SK-N-SH (cell line): ENCODE data around the gene SLC8A1. TPM values are rescaled to one million over a fixed set of nuclear protein-coding genes. Genes with fewer than 3 reads are reported as not detected.

Source experiments
- CTCF ChIA-PET: fragments of 300-600, 350-600 bp; formaldehyde crosslinking; extraction: SDS; loops from one replicate; lab custom pipeline; 2021; lab: Yijun Ruan, JAX
- POLR2A ChIA-PET: fragments of 350-600 bp; sonication (Branson Sonifier 250); formaldehyde crosslinking; extraction: SDS; loops from one replicate; lab custom pipeline; 2020; ENCODE audit warnings: antibody characterized with exemption, inconsistent platforms; lab: Yijun Ruan, JAX
- DNase-seq: peaks from one replicate; pipeline ENCODE4 v3.0.0; 2012
- H2AFZ ChIP-seq: fragments of 200-600 bp; sonication (generic); 2 replicates; pipeline ENCODE4 v1.8.1; 2016; ENCODE audit warnings: antibody characterized with exemption, mild to moderate bottlenecking, low read depth
- H3F3A ChIP-seq: fragments of 200-600 bp; sonication (generic); replicated peaks from 2 replicates; pipeline ENCODE3; 2016; ENCODE audit warnings: antibody characterized with exemption, mild to moderate bottlenecking; ENCODE audit not compliant: insufficient read depth
- H3K27ac ChIP-seq, 2 experiments: fragments of 200-500 bp in 1 of 2; fragments of 200-600 bp in 1 of 2; sonication (Bioruptor generic) in 1 of 2; sonication (generic), shearing (Covaris generic) in 1 of 2; 2 replicates each; pipeline versions ENCODE4 v1.5.1 to v1.6.1; 2014 to 2016; ENCODE audit warnings: low read depth in 2 of 2, inconsistent platforms in 1 of 2, low read length in 1 of 2, mild to moderate bottlenecking in 1 of 2, mixed read lengths in 1 of 2
- H3K27me3 ChIP-seq: fragments of 200-600 bp; sonication (generic), shearing (Covaris generic); 2 replicates; pipeline ENCODE4 v1.6.1; 2016; ENCODE audit warnings: mixed run types; ENCODE audit not compliant: insufficient read depth
- H3K36me3 ChIP-seq, 2 experiments: fragments of 200-500 bp in 1 of 2; fragments of 200-600 bp in 1 of 2; sonication (Bioruptor generic) in 1 of 2; sonication (generic) in 1 of 2; replicated peaks in 1 of 2; 2 replicates each; pipeline versions ENCODE3 to v1.5.1; 2014 to 2016; ENCODE audit warnings: low read length in 1 of 2, mild to moderate bottlenecking in 1 of 2; ENCODE audit not compliant: insufficient read depth in 2 of 2, control insufficient read depth in 1 of 2
- H3K4me1 ChIP-seq, 2 experiments: fragments of 200-500 bp in 1 of 2; fragments of 200-600 bp in 1 of 2; sonication (Bioruptor generic) in 1 of 2; sonication (generic), shearing (Covaris generic) in 1 of 2; 2 replicates each; pipeline versions ENCODE4 v1.5.1 to v1.6.1; 2014 to 2016; ENCODE audit warnings: low read depth in 1 of 2, low read length in 1 of 2, mixed run types in 1 of 2; ENCODE audit not compliant: insufficient read depth in 2 of 2, control insufficient read depth in 1 of 2
- H3K4me2 ChIP-seq: fragments of 200-600 bp; sonication (generic), shearing (Covaris generic); 2 replicates; pipeline ENCODE4 v1.6.1; 2017; ENCODE audit warnings: mixed run types
- H3K4me3 ChIP-seq, 2 experiments: fragments of 200-500 bp in 1 of 2; fragments of 200-600 bp in 1 of 2; sonication (Bioruptor generic) in 1 of 2; sonication (generic), shearing (Covaris generic) in 1 of 2; 2 replicates each; pipeline versions ENCODE4 v1.5.1 to v1.8.1; 2014 to 2016; ENCODE audit warnings: low read depth in 2 of 2, inconsistent platforms in 1 of 2, low read length in 1 of 2, mild to moderate bottlenecking in 1 of 2, mixed read lengths in 1 of 2, moderate library complexity in 1 of 2
- H3K79me2 ChIP-seq: fragments of 200-600 bp; sonication (generic); 2 replicates; pipeline ENCODE4 v1.8.1; 2017; ENCODE audit warnings: mild to moderate bottlenecking; ENCODE audit not compliant: insufficient read depth
- H3K9ac ChIP-seq: fragments of 200-600 bp; sonication (generic); 2 replicates; pipeline ENCODE4 v1.6.1; 2017; ENCODE audit warnings: mixed run types
- H3K9me2 ChIP-seq: fragments of 200-600 bp; sonication (generic); 2 replicates; pipeline ENCODE4 v1.6.1; 2017; ENCODE audit warnings: mixed run types
- H3K9me3 ChIP-seq: fragments of 200-600 bp; sonication (generic); 2 replicates; pipeline ENCODE4 v1.6.1; 2017; ENCODE audit warnings: mixed run types, mild to moderate bottlenecking, moderate library complexity
- H4K20me1 ChIP-seq: fragments of 200-600 bp; sonication (generic); 2 replicates; pipeline ENCODE4 v1.6.1; 2017; ENCODE audit warnings: mild to moderate bottlenecking, mixed run types; ENCODE audit not compliant: insufficient read depth
- CHD2 ChIP-seq: fragments of 150-350 bp; IDR thresholded peaks from 2 replicates; pipeline ENCODE4 v1.6.1; 2018; ENCODE audit warnings: low read length; ENCODE audit not compliant: partially characterized antibody
- ELF1 ChIP-seq: IDR thresholded peaks from 2 replicates; pipeline ENCODE4 v1.4.0; 2012
- EP300 ChIP-seq, 2 experiments: IDR thresholded peaks; 2 replicates each; pipeline versions ENCODE4 v1.4.0 to v1.6.1; 2012; ENCODE audit warnings: borderline replicate concordance in 1 of 2, low read depth in 1 of 2, low read length in 1 of 2
- EZH2phosphoT487 ChIP-seq: fragments of 200-600 bp; sonication (generic); IDR thresholded peaks from 2 replicates; pipeline ENCODE4 v1.6.1; 2017; ENCODE audit warnings: low read depth, mixed run types, mild to moderate bottlenecking, antibody characterized with exemption, moderate library complexity, borderline replicate concordance
- FOSL2 ChIP-seq: IDR thresholded peaks from 2 replicates; pipeline ENCODE4 v1.4.0; 2012; ENCODE audit warnings: low read depth, mild to moderate bottlenecking, moderate library complexity, borderline replicate concordance
- FOXJ3 ChIP-seq: sonication (generic); formaldehyde crosslinking; IDR thresholded peaks from 2 replicates; pipeline ENCODE4 v1.5.1; 2020; ENCODE audit warnings: mild to moderate bottlenecking, missing genetic modification reagents
- FOXM1 ChIP-seq: IDR thresholded peaks from 2 replicates; pipeline ENCODE4 v1.4.0; 2012; ENCODE audit warnings: low read depth, mild to moderate bottlenecking
- GABPA ChIP-seq: IDR thresholded peaks from 2 replicates; pipeline ENCODE4 v1.4.0; 2012; ENCODE audit warnings: low read depth, mild to moderate bottlenecking
- JUND ChIP-seq: IDR thresholded peaks from 2 replicates; pipeline ENCODE4 v1.4.0; 2012
- MEF2A ChIP-seq: IDR thresholded peaks from 2 replicates; pipeline ENCODE4 v1.4.0; 2012; ENCODE audit warnings: low read depth, borderline replicate concordance
- MXI1 ChIP-seq: IDR thresholded peaks from 2 replicates; pipeline ENCODE4 v1.6.1; 2012; ENCODE audit warnings: mild to moderate bottlenecking, low read depth, low read length, improper control_type of control experiment
- NFIC ChIP-seq: IDR thresholded peaks from 2 replicates; pipeline ENCODE4 v1.4.0; 2012; ENCODE audit warnings: borderline replicate concordance
- POLR2AphosphoS5 ChIP-seq: IDR thresholded peaks from 2 replicates; pipeline ENCODE4 v1.6.1; 2012; ENCODE audit warnings: low read depth, low read length
- RAD21 ChIP-seq: IDR thresholded peaks from 2 replicates; pipeline ENCODE4 v1.6.1; 2012; ENCODE audit warnings: mild to moderate bottlenecking, low read length
- RCOR1 ChIP-seq: fragments of 150-350 bp; IDR thresholded peaks from 2 replicates; pipeline ENCODE4 v1.6.1; 2017; ENCODE audit warnings: antibody characterized with exemption, low read length
- REST ChIP-seq: IDR thresholded peaks from 2 replicates; pipeline ENCODE4 v1.6.1; 2012; ENCODE audit warnings: mild to moderate bottlenecking, low read depth, low read length, moderate library complexity
- RXRA ChIP-seq: IDR thresholded peaks from 2 replicates; pipeline ENCODE4 v1.4.0; 2012; ENCODE audit warnings: low read depth, mild to moderate bottlenecking, borderline replicate concordance
- SIN3A ChIP-seq: IDR thresholded peaks from 2 replicates; pipeline ENCODE4 v1.6.1; 2012; ENCODE audit warnings: low read depth, mild to moderate bottlenecking, low read length, moderate library complexity, borderline replicate concordance
- TCF12 ChIP-seq: IDR thresholded peaks from 2 replicates; pipeline ENCODE4 v1.4.0; 2012
- TEAD4 ChIP-seq: IDR thresholded peaks from 2 replicates; pipeline ENCODE4 v1.4.0; 2012; ENCODE audit warnings: mild to moderate bottlenecking, borderline replicate concordance; ENCODE audit not compliant: insufficient read depth
- USF1 ChIP-seq: IDR thresholded peaks from 2 replicates; pipeline ENCODE4 v1.4.0; 2012; ENCODE audit warnings: low read depth, borderline replicate concordance
- USF2 ChIP-seq: fragments of 150-350 bp; IDR thresholded peaks from 2 replicates; pipeline ENCODE4 v1.6.1; 2017; ENCODE audit warnings: antibody characterized with exemption, low read length, low read depth, borderline replicate concordance
- YY1 ChIP-seq: IDR thresholded peaks from 2 replicates; pipeline ENCODE4 v1.4.0; 2012; ENCODE audit warnings: low read depth, mild to moderate bottlenecking
- WGBS: methylation state at CpG from one replicate; pipeline ENCODE4 v1.1.6; 2017; ENCODE audit warnings: low lambda C conversion rate; 5-methylcytosine and 5-hydroxymethylcytosine counted together
- polyA plus RNA-seq, 3 experiments: library from polyadenylated mRNA; depleted of rRNA; stranded (reverse); fragments of >200 nt; gene quantifications; 2 replicates each; pipeline ENCODE4 v1.2.3, GENCODE V29; 2012
- TF ChIP-seq, protein P1 (sequence below): IDR thresholded peaks from 2 replicates; pipeline ENCODE4 v1.4.0; 2012; ENCODE audit warnings: low read depth
- TF ChIP-seq, protein P2 (sequence below): fragments of 200-600 bp; sonication (generic); IDR thresholded peaks from 2 replicates; pipeline ENCODE4 v1.6.1; 2017; ENCODE audit warnings: antibody characterized with exemption, mild to moderate bottlenecking, moderate library complexity

SLC8A1 gene
- polyA plus RNA-seq, 1 of the 3 experiments (the other 2 are of a cell fraction): 3.2 TPM

- peak overlapping the region; percentile 55 to 72 for H3K27ac ChIP-seq
- no peak for TF ChIP-seq REST
- no peak for TF ChIP-seq NFIC
- no peak for TF ChIP-seq SIN3A
- TF ChIP-seq FOSL2: no peak
- no peak for TF ChIP-seq MEF2A
- peak; percentile 63 for TF ChIP-seq TCF12
- no peak for TF ChIP-seq RCOR1
- no peak for TF ChIP-seq POLR2AphosphoS5
- TF ChIP-seq ELF1: no peak
- no peak for TF ChIP-seq EZH2phosphoT487
- TF ChIP-seq FOXJ3: no peak
- TF ChIP-seq USF2: no peak
- TF ChIP-seq RAD21: no peak
- no peak for TF ChIP-seq USF1
- TF ChIP-seq, protein P1, sequence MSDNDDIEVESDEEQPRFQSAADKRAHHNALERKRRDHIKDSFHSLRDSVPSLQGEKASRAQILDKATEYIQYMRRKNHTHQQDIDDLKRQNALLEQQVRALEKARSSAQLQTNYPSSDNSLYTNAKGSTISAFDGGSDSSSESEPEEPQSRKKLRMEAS: no peak
- TF ChIP-seq EP300 (IDR thresholded peaks at IDR 0.05; ENCODE audit: borderline replicate concordance in 1 of 2, low read depth in 1 of 2, low read length in 1 of 2): no peak; a peak in 1 of 4 replicates
- 0 out of 2 replicates have a peak, but pooled peaks have one; percentile 2 for TF ChIP-seq GABPA
- TF ChIP-seq JUND: peak; percentile 15; the same call in 1 of the 2 replicates
- no peak for TF ChIP-seq RXRA
- TF ChIP-seq TEAD4: no peak
- TF ChIP-seq CHD2: no peak
- TF ChIP-seq, protein P2, sequence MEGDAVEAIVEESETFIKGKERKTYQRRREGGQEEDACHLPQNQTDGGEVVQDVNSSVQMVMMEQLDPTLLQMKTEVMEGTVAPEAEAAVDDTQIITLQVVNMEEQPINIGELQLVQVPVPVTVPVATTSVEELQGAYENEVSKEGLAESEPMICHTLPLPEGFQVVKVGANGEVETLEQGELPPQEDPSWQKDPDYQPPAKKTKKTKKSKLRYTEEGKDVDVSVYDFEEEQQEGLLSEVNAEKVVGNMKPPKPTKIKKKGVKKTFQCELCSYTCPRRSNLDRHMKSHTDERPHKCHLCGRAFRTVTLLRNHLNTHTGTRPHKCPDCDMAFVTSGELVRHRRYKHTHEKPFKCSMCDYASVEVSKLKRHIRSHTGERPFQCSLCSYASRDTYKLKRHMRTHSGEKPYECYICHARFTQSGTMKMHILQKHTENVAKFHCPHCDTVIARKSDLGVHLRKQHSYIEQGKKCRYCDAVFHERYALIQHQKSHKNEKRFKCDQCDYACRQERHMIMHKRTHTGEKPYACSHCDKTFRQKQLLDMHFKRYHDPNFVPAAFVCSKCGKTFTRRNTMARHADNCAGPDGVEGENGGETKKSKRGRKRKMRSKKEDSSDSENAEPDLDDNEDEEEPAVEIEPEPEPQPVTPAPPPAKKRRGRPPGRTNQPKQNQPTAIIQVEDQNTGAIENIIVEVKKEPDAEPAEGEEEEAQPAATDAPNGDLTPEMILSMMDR: no peak
- TF ChIP-seq MXI1: no peak
- no peak for TF ChIP-seq FOXM1
- no peak for TF ChIP-seq YY1
Observed at GRCh38 chr2:40395169-40396073, 56.5 kb downstream of the SLC8A1 start.

More at GRCh38 chr2:40395169-40396073, 56.5 kb downstream of the SLC8A1 start:
- no peaks in the 10 kb centered on the region for H3F3A ChIP-seq
- POLR2A ChIA-PET: no interaction called here
- peak overlapping the region; percentile 6 for H3K9ac ChIP-seq
- peak overlapping the region; percentile 57 for H3K4me2 ChIP-seq
- CTCF ChIA-PET: interaction anchor here (1.0 kb wide), 1 partner anchor 9 kb away, joined by 3 read pairs; no protein-coding TSS in a partner anchor
- no peaks in the 10 kb centered on the region for H3K27me3 ChIP-seq
- no peaks in the 10 kb centered on the region; the same call in 1 of the 2 replicates for H3K79me2 ChIP-seq
- peak overlapping the region in 1 of 2 experiments; percentile 25; a peak in 1 of 4 replicates for H3K4me3 ChIP-seq
- peak overlapping the region; percentile 43 for H2AFZ ChIP-seq
- 0 out of 2 replicates have a peak, but pooled peaks cover 4% of the 10 kb centered on the region for H3K9me2 ChIP-seq
- 62% methylated on average over 4 of the region's 4 CpGs for WGBS
- no peaks in the 10 kb centered on the region for H3K9me3 ChIP-seq
- no peaks in the 10 kb centered on the region for H3K36me3 ChIP-seq
- peaks cover 8 to 11% of the 10 kb centered on the region in 2 experiments for H3K4me1 ChIP-seq
- no peaks in the 10 kb centered on the region for H4K20me1 ChIP-seq
- DNase-seq: peak; percentile 12
